ENCODE results near the gene PPT2. TPM values are rescaled to one million over a fixed set of nuclear protein-coding genes. Genes with fewer than 3 reads are reported as not detected.
A peak's percentile ranks its signal among the peaks of the same experiment; 100 is the strongest.
"Not testable (repeated sequence)": the region's sequence is repeated elsewhere in the genome, so short reads cannot be mapped to it uniquely, and the experiment has no call there.

PPT2 gene
- total RNA-seq, 4 donors from 2014 or later, result 14.9 to 31.4 (median 20.8) TPM

DNA sequence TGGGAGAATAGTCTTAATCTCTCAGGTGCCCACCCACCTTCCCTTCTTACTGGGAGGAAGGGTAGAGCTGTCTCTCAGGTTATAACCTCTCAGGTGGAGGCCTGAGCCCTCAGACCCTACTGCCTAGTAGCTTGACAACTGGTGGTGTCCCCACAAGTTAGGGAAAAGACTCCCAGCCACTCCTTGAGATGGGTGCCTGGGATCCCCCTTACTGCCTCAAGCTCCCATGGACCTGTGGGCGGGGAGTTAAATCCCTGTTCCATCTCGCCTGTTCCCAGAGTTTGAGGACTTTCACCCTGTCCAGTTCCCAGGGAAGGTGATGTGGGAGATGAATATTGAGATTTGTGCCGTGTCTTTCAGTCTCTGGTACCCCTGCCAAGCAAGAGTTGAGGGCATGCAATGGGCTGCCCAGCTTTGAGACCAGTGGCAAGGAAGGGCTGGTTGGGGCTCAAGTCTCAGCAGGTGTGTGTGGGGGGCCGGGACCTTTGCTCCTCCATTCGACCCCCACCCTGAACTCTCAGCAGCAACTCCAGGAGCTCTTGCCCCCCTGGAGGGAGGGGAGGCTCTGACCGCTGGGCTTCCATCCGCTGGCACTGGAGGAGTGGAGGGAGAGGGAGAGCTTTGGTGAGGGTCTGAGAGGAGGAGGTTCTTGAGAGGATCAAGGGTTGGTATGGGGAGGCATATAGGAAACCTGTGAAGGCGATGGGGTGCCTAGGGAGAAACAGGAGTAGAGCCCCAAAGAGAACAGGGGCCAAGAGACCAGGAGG, 37.2 kb downstream of the PPT2 start:
- no peak for DNase-seq (ENCODE audit: extremely low spot score)
- 87% methylated on average over 6 of the region's 8 CpGs for WGBS
- Histone ChIP-seq H3K4me3 (peak overlapping the region; percentile 66 to 92 (median 84)), H3K27ac (replicated peaks in 1 of 4) (peak overlapping the region; percentile 90 to 99 (median 98)), H3K9me3 (no peaks in the 10 kb centered on the region), H3K4me1 (peaks cover 69 to 80% (median 76%) of the 10 kb centered on the region in 4 donors), H3K27me3 (no peaks in the 10 kb centered on the region), H3K36me3 (peaks cover 16 to 21% (median 20%) of the 10 kb centered on the region in 4 donors)
- TF ChIP-seq, protein P1, sequence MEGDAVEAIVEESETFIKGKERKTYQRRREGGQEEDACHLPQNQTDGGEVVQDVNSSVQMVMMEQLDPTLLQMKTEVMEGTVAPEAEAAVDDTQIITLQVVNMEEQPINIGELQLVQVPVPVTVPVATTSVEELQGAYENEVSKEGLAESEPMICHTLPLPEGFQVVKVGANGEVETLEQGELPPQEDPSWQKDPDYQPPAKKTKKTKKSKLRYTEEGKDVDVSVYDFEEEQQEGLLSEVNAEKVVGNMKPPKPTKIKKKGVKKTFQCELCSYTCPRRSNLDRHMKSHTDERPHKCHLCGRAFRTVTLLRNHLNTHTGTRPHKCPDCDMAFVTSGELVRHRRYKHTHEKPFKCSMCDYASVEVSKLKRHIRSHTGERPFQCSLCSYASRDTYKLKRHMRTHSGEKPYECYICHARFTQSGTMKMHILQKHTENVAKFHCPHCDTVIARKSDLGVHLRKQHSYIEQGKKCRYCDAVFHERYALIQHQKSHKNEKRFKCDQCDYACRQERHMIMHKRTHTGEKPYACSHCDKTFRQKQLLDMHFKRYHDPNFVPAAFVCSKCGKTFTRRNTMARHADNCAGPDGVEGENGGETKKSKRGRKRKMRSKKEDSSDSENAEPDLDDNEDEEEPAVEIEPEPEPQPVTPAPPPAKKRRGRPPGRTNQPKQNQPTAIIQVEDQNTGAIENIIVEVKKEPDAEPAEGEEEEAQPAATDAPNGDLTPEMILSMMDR (IDR thresholded peaks at IDR 0.05), result no peak
- TF ChIP-seq EP300 (IDR thresholded peaks at IDR 0.05) (no peak), POLR2A (IDR thresholded peaks at IDR 0.05; ENCODE audit: low read depth) (no peak), POLR2AphosphoS5 (IDR thresholded peaks at IDR 0.05) (no peak)
- intact Hi-C loops (cut with DNase I), result no loop called here

DNA sequence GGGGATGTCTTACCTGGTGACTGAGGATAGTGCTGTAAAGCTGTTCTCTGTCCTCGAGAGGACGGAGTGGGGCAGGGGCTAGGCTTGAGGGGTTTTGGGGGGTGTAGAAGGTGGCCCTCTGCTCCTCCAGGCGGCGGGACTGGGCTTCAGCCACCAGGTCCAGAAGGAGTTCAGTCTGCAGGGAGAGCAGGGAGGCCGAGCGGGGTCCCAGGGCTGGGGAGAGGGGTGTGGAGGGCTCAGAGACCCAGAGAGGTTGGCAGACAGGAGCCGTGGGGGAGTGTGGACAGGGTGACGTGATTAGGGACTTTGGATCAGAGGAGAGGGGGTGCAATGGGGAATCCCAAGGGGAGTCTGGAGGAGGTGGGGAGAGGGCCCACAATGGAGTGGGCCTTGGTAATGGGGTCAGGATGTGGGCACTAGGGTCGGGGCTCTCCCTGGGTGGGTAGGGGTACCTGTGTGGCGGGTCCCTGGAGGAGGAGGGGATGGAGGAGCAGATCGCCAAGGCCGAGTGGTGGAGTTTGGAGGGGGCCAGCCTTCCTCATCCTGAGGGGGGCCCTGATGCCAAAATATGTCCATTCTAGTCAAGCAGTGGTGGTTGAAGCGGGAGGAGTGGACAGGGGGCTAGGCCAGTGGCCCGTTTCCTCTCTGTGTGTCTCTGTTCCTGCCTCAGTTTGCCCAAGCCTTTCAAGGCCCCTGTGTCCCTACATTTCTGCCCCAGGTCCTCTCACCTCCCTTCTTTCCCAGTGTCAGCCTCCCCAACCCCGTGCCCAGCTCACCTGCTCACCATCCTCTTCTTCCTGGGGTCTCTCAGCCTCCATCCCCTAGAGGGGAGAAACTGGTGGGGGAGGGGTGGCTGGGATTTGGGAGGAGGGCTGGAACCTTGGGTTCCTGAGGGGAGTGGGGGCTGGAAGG, 38.0 kb downstream of the PPT2 start:
- no peak for TF ChIP-seq EP300 (IDR thresholded peaks at IDR 0.05)
- TF ChIP-seq POLR2A (IDR thresholded peaks at IDR 0.05; ENCODE audit: low read depth), result no peak
- no peak for TF ChIP-seq POLR2AphosphoS5 (IDR thresholded peaks at IDR 0.05)
- WGBS, result 79% methylated on average over 14 of the region's 15 CpGs
- peaks cover 65 to 78% (median 72%) of the 10 kb centered on the region in 4 donors for H3K4me1 ChIP-seq
- H3K27me3 ChIP-seq, result no peaks in the 10 kb centered on the region
- peak overlapping the region; percentile 90 to 99 (median 98) for H3K27ac ChIP-seq (replicated peaks in 1 of 4)
- H3K9me3 ChIP-seq, result no peaks in the 10 kb centered on the region
- intact Hi-C loops (cut with DNase I), result no loop called here
- H3K36me3 ChIP-seq, result peaks cover 10 to 13% (median 11%) of the 10 kb centered on the region in 4 donors
- H3K4me3 ChIP-seq, result peak overlapping the region; percentile 30 to 92 (median 52)
- DNase-seq (ENCODE audit: extremely low spot score), result no peak

DNA sequence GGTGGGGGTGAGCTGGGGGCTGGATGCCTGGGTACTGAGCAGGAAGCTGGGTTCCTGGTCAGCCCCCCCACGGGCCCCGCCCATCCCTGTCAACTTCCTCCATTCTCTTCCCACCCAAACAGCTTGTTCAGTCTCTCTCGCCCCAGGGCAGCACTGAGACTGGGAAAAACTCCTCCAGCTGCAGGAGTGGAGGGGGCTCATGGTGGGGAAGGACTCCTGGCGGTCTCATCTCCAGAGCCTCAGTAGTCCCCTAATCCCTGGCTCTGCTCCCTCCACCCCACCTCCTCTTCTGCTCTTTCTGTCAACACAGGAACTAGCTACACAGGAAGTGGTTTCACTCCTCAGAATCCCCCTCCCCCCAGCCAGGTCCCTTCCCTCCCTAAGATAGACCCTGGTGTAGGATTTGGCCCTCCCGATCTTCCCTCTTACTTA, 38.7 kb downstream of the PPT2 start, which contains the start of gene GPSM3:
Gene GPSM3 (minus strand): TSS at position 36 of the 432 bp plus-strand sequence. CDS start 130 bp downstream, outside the sequence.
- no peak for DNase-seq (ENCODE audit: extremely low spot score)
- Histone ChIP-seq H3K27ac (replicated peaks in 1 of 4) (peak within 1 kb of the TSS; percentile 90 to 99 (median 98)), H3K9me3 (no peaks in the 10 kb centered on the region), H3K36me3 (peaks cover 3 to 8% (median 5%) of the 10 kb centered on the region in 4 donors), H3K4me1 (peaks cover 63 to 78% (median 70%) of the 10 kb centered on the region in 4 donors), H3K27me3 (no peaks in the 10 kb centered on the region), H3K4me3 (peak within 1 kb of the TSS; percentile 30 to 92 (median 52))
- intact Hi-C loops (cut with DNase I), result no loop called here
- WGBS, result 44% methylated on average over 3 of the region's 5 CpGs
- no peak for TF ChIP-seq EP300 (IDR thresholded peaks at IDR 0.05)
- peak in 1 of 2 donors; percentile 42 for TF ChIP-seq POLR2AphosphoS5 (IDR thresholded peaks at IDR 0.05)
- TF ChIP-seq, protein P1 (IDR thresholded peaks at IDR 0.05), result no peak
- no peak for TF ChIP-seq POLR2A (IDR thresholded peaks at IDR 0.05; ENCODE audit: low read depth)

DNA sequence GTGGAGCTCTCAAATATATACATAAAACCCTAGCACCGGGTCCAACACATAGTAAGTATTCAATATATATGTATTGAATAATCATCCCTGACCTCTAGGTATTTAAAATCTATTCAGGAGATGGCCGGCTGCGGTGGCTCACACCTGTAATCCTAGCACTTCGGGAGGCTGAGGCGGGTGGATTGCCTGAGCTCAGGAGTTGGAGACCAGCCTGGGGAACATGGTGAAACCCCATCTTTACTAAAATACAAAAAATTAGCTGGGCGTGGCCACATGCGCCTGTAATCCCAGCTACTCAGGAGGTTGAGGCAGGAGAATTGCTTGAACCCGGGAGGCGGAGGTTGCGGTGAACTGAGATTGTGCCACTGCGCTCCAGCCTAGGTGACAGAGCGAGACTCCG, 39.2 kb downstream of the PPT2 start:
- H3K27me3 ChIP-seq; H3K36me3 ChIP-seq; H3K9me3 ChIP-seq; intact Hi-C loops (cut with DNase I); DNase-seq (ENCODE audit: extremely low spot score): not testable (repeated sequence)
- peak overlapping the region; percentile 90 to 99 (median 98) for H3K27ac ChIP-seq (replicated peaks in 1 of 4)
- H3K4me3 ChIP-seq, result peak overlapping the region in 2 of 4 donors; percentile 37 to 92
- H3K4me1 ChIP-seq, result peaks cover 58 to 73% (median 65%) of the 10 kb centered on the region in 4 donors
- 70% methylated on average over 13 of the region's 13 CpGs for WGBS

DNA sequence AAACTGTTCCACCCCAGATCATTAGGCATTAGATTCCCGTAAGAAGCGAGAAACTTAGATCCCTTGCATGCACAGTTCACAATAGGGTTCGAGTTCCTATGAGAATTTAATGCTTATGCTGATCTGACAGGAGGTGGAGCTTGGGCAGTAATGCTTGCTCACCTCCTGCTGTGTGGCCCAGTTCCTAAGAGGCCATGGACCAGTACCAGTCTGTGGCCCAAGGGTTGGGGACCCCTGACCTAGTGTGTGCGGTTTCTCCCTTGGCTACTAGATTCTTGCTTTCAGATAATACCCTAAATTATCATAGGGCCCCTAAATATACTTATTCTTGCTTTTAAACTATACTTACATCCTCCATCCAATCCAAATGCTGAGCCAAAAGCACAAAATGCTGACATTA, 40.4 kb downstream of the PPT2 start:
- Histone ChIP-seq H3K27me3 (no peaks in the 10 kb centered on the region), H3K9me3 (no peaks in the 10 kb centered on the region), H3K27ac (replicated peaks in 1 of 4) (peak overlapping the region; percentile 89 to 100 (median 94)), H3K4me1 (peaks cover 47 to 60% (median 53%) of the 10 kb centered on the region in 4 donors), H3K36me3 (peaks cover 0 to 14% (median 0%) of the 10 kb centered on the region in 4 donors), H3K4me3 (no peak overlapping the region)
- 92% methylated on average over 4 of the region's 4 CpGs for WGBS
- TF ChIP-seq POLR2A (IDR thresholded peaks at IDR 0.05; ENCODE audit: low read depth) (no peak), EP300 (IDR thresholded peaks at IDR 0.05) (no peak), POLR2AphosphoS5 (IDR thresholded peaks at IDR 0.05) (no peak)
- TF ChIP-seq, protein P1 (IDR thresholded peaks at IDR 0.05), result no peak
- intact Hi-C loops (cut with DNase I), result no loop called here
- no peak for DNase-seq (ENCODE audit: extremely low spot score)
